ENCODE measurements around the gene MS4A15. TPM values are rescaled to one million over a fixed set of nuclear protein-coding genes. Genes with fewer than 3 reads are reported as not detected.
A peak's percentile ranks its signal among the peaks of the same experiment; 100 is the strongest.

MS4A15 gene
- total RNA-seq, 1 donor from 2014 or later: not detected

DNA sequence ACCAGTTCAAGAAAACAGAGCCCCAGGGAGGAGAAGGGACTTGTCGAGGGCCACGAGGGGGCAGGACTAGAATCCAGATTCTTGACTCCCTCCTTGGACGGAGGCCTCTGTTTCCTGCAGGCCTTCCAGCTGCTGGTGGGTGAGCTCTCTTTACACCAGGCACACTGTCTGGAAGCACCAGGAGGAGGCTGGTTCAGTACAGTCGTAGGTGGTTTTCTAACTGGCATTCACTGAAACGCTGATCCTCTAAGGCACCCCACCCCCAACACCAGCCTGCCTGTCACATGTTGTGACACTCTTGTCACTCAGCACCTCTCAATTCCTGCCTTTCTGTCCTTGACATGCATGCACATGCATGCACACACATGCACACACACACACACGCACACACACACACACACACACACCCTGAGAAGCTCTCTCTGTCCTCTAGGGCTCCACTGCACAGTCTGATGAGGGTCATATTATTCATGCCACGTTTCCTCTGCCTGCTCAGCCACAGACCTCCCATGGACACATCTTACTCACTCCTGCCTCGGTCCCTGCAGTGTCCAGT, 29.2 kb downstream of the MS4A15 start:
- Mint-ChIP-seq H3K4me1 (ENCODE audit: low read depth, unreplicated experiment) (peaks cover 24% of the 10 kb centered on the region), H3K36me3 (ENCODE audit: low read depth, unreplicated experiment) (peaks cover 1% of the 10 kb centered on the region), H3K27me3 (ENCODE audit: low read depth, unreplicated experiment) (peaks cover 6% of the 10 kb centered on the region), H3K27ac (ENCODE audit: unreplicated experiment) (peak overlapping the region; percentile 14), H3K4me3 (ENCODE audit: unreplicated experiment) (no peak overlapping the region), H3K9me3 (ENCODE audit: unreplicated experiment) (peaks cover 9% of the 10 kb centered on the region)
- Histone ChIP-seq H3K4me3 (ENCODE audit: insufficient read depth, low read depth, low read length) (no peak overlapping the region), H3K36me3 (ENCODE audit: insufficient read depth, low read length) (no peaks in the 10 kb centered on the region), H3K27me3 (ENCODE audit: insufficient read depth, low read length) (peaks cover 3% of the 10 kb centered on the region), H3K9me3 (ENCODE audit: insufficient read depth, low read depth, low read length) (no peaks in the 10 kb centered on the region), H2AFZ (ENCODE audit: low read depth, low read length) (peak overlapping the region; percentile 30), H3K27ac (ENCODE audit: low read depth, low read length) (no peak overlapping the region), H4K20me1 (ENCODE audit: insufficient read depth, low read length) (no peaks in the 10 kb centered on the region), H3K4me1 (ENCODE audit: insufficient read depth, low read length) (peaks cover 19% of the 10 kb centered on the region), H3K9ac (ENCODE audit: low read length) (peak overlapping the region; percentile 35), H3K79me2 (ENCODE audit: insufficient read depth, low read length) (no peaks in the 10 kb centered on the region), H3K4me2 (ENCODE audit: low read length) (peak overlapping the region; percentile 71)
- TF ChIP-seq, protein P1, sequence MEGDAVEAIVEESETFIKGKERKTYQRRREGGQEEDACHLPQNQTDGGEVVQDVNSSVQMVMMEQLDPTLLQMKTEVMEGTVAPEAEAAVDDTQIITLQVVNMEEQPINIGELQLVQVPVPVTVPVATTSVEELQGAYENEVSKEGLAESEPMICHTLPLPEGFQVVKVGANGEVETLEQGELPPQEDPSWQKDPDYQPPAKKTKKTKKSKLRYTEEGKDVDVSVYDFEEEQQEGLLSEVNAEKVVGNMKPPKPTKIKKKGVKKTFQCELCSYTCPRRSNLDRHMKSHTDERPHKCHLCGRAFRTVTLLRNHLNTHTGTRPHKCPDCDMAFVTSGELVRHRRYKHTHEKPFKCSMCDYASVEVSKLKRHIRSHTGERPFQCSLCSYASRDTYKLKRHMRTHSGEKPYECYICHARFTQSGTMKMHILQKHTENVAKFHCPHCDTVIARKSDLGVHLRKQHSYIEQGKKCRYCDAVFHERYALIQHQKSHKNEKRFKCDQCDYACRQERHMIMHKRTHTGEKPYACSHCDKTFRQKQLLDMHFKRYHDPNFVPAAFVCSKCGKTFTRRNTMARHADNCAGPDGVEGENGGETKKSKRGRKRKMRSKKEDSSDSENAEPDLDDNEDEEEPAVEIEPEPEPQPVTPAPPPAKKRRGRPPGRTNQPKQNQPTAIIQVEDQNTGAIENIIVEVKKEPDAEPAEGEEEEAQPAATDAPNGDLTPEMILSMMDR (IDR thresholded peaks at IDR 0.05; ENCODE audit: insufficient read depth, low read depth, low read length): peak; percentile 5
- TF ChIP-seq EZH2 (IDR thresholded peaks at IDR 0.05; ENCODE audit: insufficient read depth, low read length): no peak
- FAIRE-seq (no peak), DNase-seq (ENCODE audit: low read depth) (peak; percentile 18)

DNA sequence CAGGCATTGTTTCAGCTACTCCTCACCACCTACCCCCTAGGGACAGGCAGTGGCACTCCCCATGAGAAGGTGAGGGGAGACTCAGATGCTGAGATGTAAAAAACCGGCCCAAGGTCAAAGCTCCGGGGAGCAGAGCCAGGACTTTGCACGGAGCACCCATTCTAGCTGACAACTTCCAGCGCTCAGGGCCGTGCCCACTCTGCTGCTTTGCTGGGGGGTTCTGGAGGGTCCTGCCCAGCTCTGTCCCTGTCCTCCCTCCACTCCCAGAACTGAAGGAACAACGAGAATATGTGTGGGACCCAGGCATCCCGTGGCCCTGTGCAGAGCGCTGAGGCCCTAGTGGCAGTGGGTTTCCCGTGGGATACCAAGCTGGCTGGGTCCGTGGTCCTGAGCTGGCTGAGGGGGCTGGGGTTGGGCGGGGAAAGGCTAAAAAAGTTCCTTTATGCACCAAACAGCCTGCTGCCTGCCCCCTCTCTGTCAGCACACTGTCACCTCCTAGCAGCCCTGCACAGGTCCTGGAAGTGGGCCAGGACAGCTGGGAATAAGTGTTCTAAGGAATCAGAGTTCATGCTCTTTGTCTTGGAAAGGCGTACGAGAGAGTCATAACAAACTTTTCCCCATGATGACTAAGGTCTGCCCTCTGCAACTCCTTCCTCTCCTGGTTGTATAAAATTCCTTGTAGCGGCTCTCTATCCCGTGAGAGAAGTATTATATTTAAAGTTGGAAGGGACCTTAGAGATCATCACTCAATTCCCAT, 30.3 kb downstream of the MS4A15 start:
- Histone ChIP-seq H3K27ac (ENCODE audit: low read depth, low read length) (peak overlapping the region; percentile 50), H3K9me3 (ENCODE audit: insufficient read depth, low read depth, low read length) (peaks cover 8% of the 10 kb centered on the region), H3K79me2 (ENCODE audit: insufficient read depth, low read length) (no peaks in the 10 kb centered on the region), H2AFZ (ENCODE audit: low read depth, low read length) (peak overlapping the region; percentile 8), H4K20me1 (ENCODE audit: insufficient read depth, low read length) (no peaks in the 10 kb centered on the region), H3K9ac (ENCODE audit: low read length) (peak overlapping the region; percentile 47), H3K4me3 (ENCODE audit: insufficient read depth, low read depth, low read length) (no peak overlapping the region), H3K27me3 (ENCODE audit: insufficient read depth, low read length) (no peaks in the 10 kb centered on the region), H3K4me1 (ENCODE audit: insufficient read depth, low read length) (peaks cover 19% of the 10 kb centered on the region), H3K36me3 (ENCODE audit: insufficient read depth, low read length) (no peaks in the 10 kb centered on the region), H3K4me2 (ENCODE audit: low read length) (peak overlapping the region; percentile 71)
- TF ChIP-seq, protein P1 (IDR thresholded peaks at IDR 0.05; ENCODE audit: insufficient read depth, low read depth, low read length): no peak
- TF ChIP-seq EZH2 (IDR thresholded peaks at IDR 0.05; ENCODE audit: insufficient read depth, low read length): no peak
- DNase-seq (ENCODE audit: low read depth): peak; percentile 59
- Mint-ChIP-seq H3K9me3 (ENCODE audit: unreplicated experiment) (peaks cover 12% of the 10 kb centered on the region), H3K27ac (ENCODE audit: unreplicated experiment) (peak overlapping the region; percentile 47), H3K4me3 (ENCODE audit: unreplicated experiment) (no peak overlapping the region), H3K27me3 (ENCODE audit: low read depth, unreplicated experiment) (peaks cover 10% of the 10 kb centered on the region), H3K4me1 (ENCODE audit: low read depth, unreplicated experiment) (peaks cover 24% of the 10 kb centered on the region), H3K36me3 (ENCODE audit: low read depth, unreplicated experiment) (peaks cover 1% of the 10 kb centered on the region)
- FAIRE-seq: no peak

Data from astrocyte (in vitro differentiated cells and primary cell).